Lower lobe of right lung (tissue), 2 donors: ENCODE results near the gene NSG1. TPM values are rescaled to one million over a fixed set of nuclear protein-coding genes. Genes with fewer than 3 reads are reported as not detected.
"Not testable (repeated sequence)": the region's sequence is repeated elsewhere in the genome, so short reads cannot be mapped to it uniquely, and the experiment has no call there.

ENCODE experiments used
- ATAC-seq, 2 donors: fragments of 200-7000 bp; cut with Tn5 transposase; one replicate each; pipeline ENCODE4 v1.9.1; 2020 to 2022; ENCODE audit warnings: mild to moderate bottlenecking in 2 of 2, moderate library complexity in 2 of 2
- DNase-seq: peaks from one replicate; pipeline ENCODE4 v3.0.0-alpha.2; 2020
- H3K27ac ChIP-seq: fragments of 200-600 bp; one replicate; pipeline ENCODE4 v1.8.0; 2022
- H3K27me3 ChIP-seq: fragments of 200-600 bp; one replicate; pipeline ENCODE4 v1.8.0; 2022; ENCODE audit warnings: low read depth
- H3K36me3 ChIP-seq: fragments of 200-600 bp; one replicate; pipeline ENCODE4 v1.8.0; 2022; ENCODE audit warnings: mild to moderate bottlenecking
- H3K4me1 ChIP-seq: fragments of 200-600 bp; one replicate; pipeline ENCODE4 v1.8.0; 2022
- H3K4me3 ChIP-seq: fragments of 200-600 bp; one replicate; pipeline ENCODE4 v1.8.0; 2022; ENCODE audit warnings: mild to moderate bottlenecking
- H3K9me3 ChIP-seq: fragments of 200-600 bp; one replicate; pipeline ENCODE4 v1.8.0; 2022
- intact Hi-C: fragments of 100-400 bp; cut with DNase I; formaldehyde crosslinking; loops from one replicate; pipeline ENCODE4 v1.11.0; 2022
- total RNA-seq: library from RNA; stranded (reverse); fragmentation: NEBNext Ultra II Directional; extraction: Animal tissue kit (Norgen Biotek cat#: 25700); gene quantifications from one replicate; pipeline ENCODE4 v1.2.1, GENCODE V29; 2021
- TF ChIP-seq, protein P1 (sequence below): fragments of 200-600 bp; IDR thresholded peaks from one replicate; pipeline ENCODE4 v1.8.0; 2022; ENCODE audit warnings: antibody characterized with exemption, mild to moderate bottlenecking
- donor health status: DM: no; HTN: yes; CAD: no; lungs with severe emphysema.

Gene NSG1
- total RNA-seq, 1 donor from 2014 or later = 0.50 TPM

DNA sequence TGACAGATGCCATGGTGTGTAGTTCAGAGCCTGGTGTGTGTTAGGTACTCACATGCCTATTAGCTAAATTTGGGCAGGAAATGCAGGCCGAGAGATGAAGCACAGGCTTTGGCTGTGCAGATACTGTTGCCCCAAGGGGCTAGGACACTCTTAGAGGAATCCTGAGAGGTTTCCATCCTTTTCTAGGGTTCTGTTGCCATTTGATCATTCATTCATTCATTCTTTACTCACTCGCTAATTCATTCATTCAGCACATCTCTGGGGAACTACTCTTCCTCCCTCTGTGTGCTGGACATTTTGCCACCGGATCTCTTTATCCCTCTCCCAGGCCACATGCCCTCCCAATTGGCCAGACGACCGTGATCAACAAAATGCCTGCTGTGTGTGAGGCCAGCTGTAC, 43.9 kb upstream of the NSG1 start:
- DNase-seq (no peak), ATAC-seq (no peak)

DNA sequence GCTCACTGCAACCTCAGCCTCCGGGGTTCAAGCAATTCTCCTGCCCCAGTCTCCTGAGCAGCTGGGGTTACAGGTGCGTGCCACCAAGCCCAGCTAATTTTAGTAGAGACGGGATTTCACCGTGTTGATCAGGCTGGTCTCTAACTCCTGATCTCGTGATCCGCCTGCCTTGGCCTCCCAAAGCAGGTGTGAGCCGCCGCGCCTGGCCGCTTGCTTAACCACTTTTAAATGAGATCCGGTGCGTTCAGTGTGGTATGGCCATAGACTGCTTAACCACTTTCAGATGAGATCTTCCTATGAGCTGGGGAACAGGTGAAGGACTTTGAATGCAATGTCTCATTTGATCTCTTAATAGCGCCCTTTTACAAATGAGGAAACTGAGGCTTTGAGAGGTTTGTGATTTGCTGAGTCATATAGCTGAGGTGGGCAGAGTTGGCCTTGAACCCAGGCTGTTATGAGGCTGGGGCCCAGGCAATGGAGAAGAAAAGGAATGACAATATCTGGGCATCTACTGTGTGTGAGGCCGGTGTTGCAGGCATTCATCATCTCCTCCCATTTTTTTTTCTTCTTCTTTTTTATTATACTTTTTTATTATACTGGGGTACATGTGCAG, 41.9 kb upstream of the NSG1 start:
- Histone ChIP-seq H3K27ac (no peak overlapping the region), H3K36me3 (no peaks in the 10 kb centered on the region), H3K27me3 (peaks cover 6% of the 10 kb centered on the region), H3K4me1 (no peaks in the 10 kb centered on the region), H3K4me3 (no peak overlapping the region), H3K9me3 (no peaks in the 10 kb centered on the region)
- intact Hi-C loops = no loop called here
- TF ChIP-seq, protein P1, sequence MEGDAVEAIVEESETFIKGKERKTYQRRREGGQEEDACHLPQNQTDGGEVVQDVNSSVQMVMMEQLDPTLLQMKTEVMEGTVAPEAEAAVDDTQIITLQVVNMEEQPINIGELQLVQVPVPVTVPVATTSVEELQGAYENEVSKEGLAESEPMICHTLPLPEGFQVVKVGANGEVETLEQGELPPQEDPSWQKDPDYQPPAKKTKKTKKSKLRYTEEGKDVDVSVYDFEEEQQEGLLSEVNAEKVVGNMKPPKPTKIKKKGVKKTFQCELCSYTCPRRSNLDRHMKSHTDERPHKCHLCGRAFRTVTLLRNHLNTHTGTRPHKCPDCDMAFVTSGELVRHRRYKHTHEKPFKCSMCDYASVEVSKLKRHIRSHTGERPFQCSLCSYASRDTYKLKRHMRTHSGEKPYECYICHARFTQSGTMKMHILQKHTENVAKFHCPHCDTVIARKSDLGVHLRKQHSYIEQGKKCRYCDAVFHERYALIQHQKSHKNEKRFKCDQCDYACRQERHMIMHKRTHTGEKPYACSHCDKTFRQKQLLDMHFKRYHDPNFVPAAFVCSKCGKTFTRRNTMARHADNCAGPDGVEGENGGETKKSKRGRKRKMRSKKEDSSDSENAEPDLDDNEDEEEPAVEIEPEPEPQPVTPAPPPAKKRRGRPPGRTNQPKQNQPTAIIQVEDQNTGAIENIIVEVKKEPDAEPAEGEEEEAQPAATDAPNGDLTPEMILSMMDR = no peak
- ATAC-seq (no peak), DNase-seq (no peak)

More for the DNA sequence above, 43.9 kb upstream of the NSG1 start:
- Histone ChIP-seq H3K4me3 (no peak overlapping the region), H3K27me3 (peaks cover 6% of the 10 kb centered on the region), H3K9me3 (no peaks in the 10 kb centered on the region), H3K4me1 (no peaks in the 10 kb centered on the region), H3K27ac (no peak overlapping the region), H3K36me3 (no peaks in the 10 kb centered on the region)
- intact Hi-C loops = no loop called here
- TF ChIP-seq, protein P1 = no peak

DNA sequence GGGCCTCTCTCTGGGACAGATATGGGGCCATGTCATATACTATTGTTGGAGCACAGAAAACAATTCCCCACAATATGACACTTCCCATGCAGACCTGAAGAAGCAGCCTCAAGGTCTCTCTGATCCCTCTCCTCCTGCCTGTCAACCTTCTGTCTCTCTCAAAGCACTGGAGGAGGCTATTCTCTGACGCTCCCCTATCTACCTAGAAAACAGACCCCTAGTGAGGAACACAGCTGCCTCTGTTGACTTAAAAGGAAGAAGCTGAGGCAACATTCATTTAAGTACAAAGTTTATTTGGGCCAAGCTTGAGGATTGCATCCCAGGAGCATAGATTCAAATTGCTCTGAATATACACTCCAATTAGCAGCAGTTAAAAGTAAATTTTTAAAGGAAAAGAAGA, 39.3 kb upstream of the NSG1 start:
- intact Hi-C loops = no loop called here
- Histone ChIP-seq H3K4me1 (no peaks in the 10 kb centered on the region), H3K27me3 (peaks cover 6% of the 10 kb centered on the region), H3K4me3 (no peak overlapping the region), H3K36me3 (no peaks in the 10 kb centered on the region), H3K9me3 (no peaks in the 10 kb centered on the region), H3K27ac (no peak overlapping the region)
- DNase-seq = no peak
- no peak for ATAC-seq
- TF ChIP-seq, protein P1 = no peak

DNA sequence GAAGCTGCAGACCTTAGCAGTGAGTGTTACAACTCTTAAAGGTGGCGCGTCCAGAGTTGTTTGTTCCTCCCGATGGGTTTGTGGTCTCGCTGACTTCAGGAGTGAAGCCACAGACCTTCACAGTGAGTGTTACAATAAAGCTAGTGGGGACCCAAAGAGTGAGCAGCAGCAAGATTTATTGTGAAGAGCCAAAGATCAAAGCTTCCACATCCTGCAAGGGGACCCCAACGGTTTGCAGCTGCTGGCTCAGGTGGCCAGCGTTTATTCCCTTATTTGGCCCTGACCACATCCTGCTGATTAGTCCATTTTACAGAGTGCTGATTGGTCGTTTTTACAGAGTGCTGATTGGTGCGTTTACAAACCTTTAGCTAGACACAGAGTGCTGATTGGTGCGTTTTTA, 38.3 kb upstream of the NSG1 start:
- H3K4me1 ChIP-seq, H3K27me3 ChIP-seq, H3K4me3 ChIP-seq, DNase-seq, intact Hi-C loops, H3K9me3 ChIP-seq, ATAC-seq, H3K27ac ChIP-seq, H3K36me3 ChIP-seq: not testable (repeated sequence)

DNA sequence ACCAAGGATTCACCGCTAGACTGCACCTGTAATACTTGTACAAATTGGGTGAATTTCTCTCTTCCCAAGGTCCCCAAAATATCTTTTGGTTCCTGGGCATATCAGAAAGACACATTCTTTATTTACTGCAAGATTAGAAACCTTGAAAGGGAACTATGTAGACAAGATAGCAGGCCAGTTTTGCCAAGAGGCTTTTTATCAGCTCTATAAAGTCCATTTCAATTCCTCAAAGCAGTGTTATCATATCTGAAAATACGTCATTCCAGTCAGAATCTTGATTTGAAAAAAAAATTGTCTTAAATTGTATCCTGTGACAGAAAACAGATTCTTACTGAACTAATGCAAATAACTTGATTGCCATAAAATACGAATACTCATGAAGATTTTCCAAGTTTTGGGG, 37.0 kb upstream of the NSG1 start:
- Histone ChIP-seq H3K4me1 (no peaks in the 10 kb centered on the region), H3K27ac (no peak overlapping the region), H3K27me3 (peaks cover 6% of the 10 kb centered on the region), H3K9me3 (no peaks in the 10 kb centered on the region), H3K36me3 (no peaks in the 10 kb centered on the region), H3K4me3 (no peak overlapping the region)
- no peak for DNase-seq
- intact Hi-C loops = no loop called here
- ATAC-seq = no peak
- TF ChIP-seq, protein P1 = no peak

DNA sequence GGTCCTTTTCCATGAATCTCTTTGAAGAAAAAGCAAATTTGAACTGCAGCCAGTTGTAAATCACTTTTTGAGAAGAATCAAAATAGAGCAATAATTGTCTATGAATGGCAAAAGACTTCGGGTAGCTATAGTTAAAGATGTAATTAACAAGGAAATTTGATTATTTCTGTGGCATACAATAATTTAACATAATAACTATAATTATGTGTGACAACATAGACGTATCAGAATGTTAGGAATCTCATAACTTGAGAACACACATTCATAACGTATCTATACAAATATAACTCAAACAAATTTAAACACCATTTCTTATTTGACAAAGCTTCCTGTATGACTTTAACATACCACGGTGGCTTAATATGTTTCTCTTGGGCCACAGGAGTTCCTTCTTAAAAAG, 36.0 kb upstream of the NSG1 start:
- Histone ChIP-seq H3K9me3 (no peaks in the 10 kb centered on the region), H3K27me3 (peaks cover 6% of the 10 kb centered on the region), H3K27ac (no peak overlapping the region), H3K36me3 (no peaks in the 10 kb centered on the region), H3K4me1 (no peaks in the 10 kb centered on the region), H3K4me3 (no peak overlapping the region)
- TF ChIP-seq, protein P1 = no peak
- ATAC-seq (no peak), DNase-seq (no peak)
- intact Hi-C loops = no loop called here
